ENCODE measurements around the gene ABHD12.

The ABHD12 gene

GRCh38 chr20:25380945-25381614, 9.6 kb downstream of the ABHD12 start:
- no peak for DNase-seq

- no peak for DNase-seq
These were observed 11.5 kb downstream of the ABHD12 start for GRCh38 chr20:25378884-25379733.

- DNase-seq: no peak
These were observed 12.3 kb downstream of the ABHD12 start for GRCh38 chr20:25378189-25378883.

GRCh38 chr20:25376886-25377285, 13.7 kb downstream of the ABHD12 start:
- DNase-seq: no peak

GRCh38 chr20:25376236-25376635, 14.4 kb downstream of the ABHD12 start:
- no peak for DNase-seq

- DNase-seq: no peak
These were observed 15.8 kb downstream of the ABHD12 start for GRCh38 chr20:25374842-25375241.

GRCh38 chr20:25372584-25373336, 17.9 kb downstream of the ABHD12 start:
- no peak for DNase-seq

GRCh38 chr20:25369971-25370370, 20.7 kb downstream of the ABHD12 start:
- DNase-seq: no peak

GRCh38 chr20:25369529-25369928, 21.1 kb downstream of the ABHD12 start:
- DNase-seq: no peak

- DNase-seq: no peak
These were observed 21.7 kb downstream of the ABHD12 start for GRCh38 chr20:25368976-25369375.

GRCh38 chr20:25368526-25368925, 22.1 kb downstream of the ABHD12 start:
- no peak for DNase-seq

- no peak for DNase-seq
These were observed 25.5 kb downstream of the ABHD12 start for GRCh38 chr20:25364879-25365699.

GRCh38 chr20:25364180-25364788, 26.4 kb downstream of the ABHD12 start:
- DNase-seq: no peak

- DNase-seq: no peak
These were observed 29.4 kb downstream of the ABHD12 start for GRCh38 chr20:25361287-25361683.

GRCh38 chr20:25360631-25361286, 29.9 kb downstream of the ABHD12 start:
- no peak for DNase-seq

GRCh38 chr20:25356271-25356933, 34.2 kb downstream of the ABHD12 start:
- DNase-seq: no peak

- DNase-seq: no peak
These were observed 34.8 kb downstream of the ABHD12 start for GRCh38 chr20:25355866-25356265.

- DNase-seq: no peak
These were observed 35.5 kb downstream of the ABHD12 start for GRCh38 chr20:25355011-25355595.

GRCh38 chr20:25353747-25354705, 36.6 kb downstream of the ABHD12 start:
- no peak for DNase-seq

All from right forelimb (tissue), 1 donor.